Measurements from ENCODE around the gene SLC9A1. TPM values are rescaled to one million over a fixed set of nuclear protein-coding genes. Genes with fewer than 3 reads are reported as not detected.

Gene SLC9A1
- total RNA-seq, 4 donors from 2014 or later = 7.3 to 16.0 (median 10.9) TPM

- no peak for TF ChIP-seq CTCF (IDR thresholded peaks at IDR 0.05; ENCODE audit: low read depth)
Measured at GRCh38 chr1:27102707-27103468, 52.0 kb downstream of the SLC9A1 start.

- TF ChIP-seq CTCF (IDR thresholded peaks at IDR 0.05; ENCODE audit: low read depth) = no peak
Measured at GRCh38 chr1:27102134-27102706, 52.7 kb downstream of the SLC9A1 start.

GRCh38 chr1:27101696-27102095 lies 53.2 kb downstream of the SLC9A1 start:
- TF ChIP-seq CTCF (IDR thresholded peaks at IDR 0.05; ENCODE audit: low read depth) = no peak

- TF ChIP-seq CTCF (IDR thresholded peaks at IDR 0.05; ENCODE audit: low read depth) = no peak
Measured at GRCh38 chr1:27101054-27101491, 53.9 kb downstream of the SLC9A1 start.

GRCh38 chr1:27100335-27101053 lies 54.4 kb downstream of the SLC9A1 start:
- TF ChIP-seq CTCF (IDR thresholded peaks at IDR 0.05; ENCODE audit: low read depth) = no peak

GRCh38 chr1:27099587-27100334 lies 55.2 kb downstream of the SLC9A1 start:
- TF ChIP-seq CTCF (IDR thresholded peaks at IDR 0.05; ENCODE audit: low read depth) = no peak
